DLD1 (cell line): ENCODE results near the gene CACNA1G.

Experiments used
- in situ Hi-C: cut with HindIII; loops from 2 replicates; pipeline ENCODE4 v1.10.0; 2017; ENCODE audit warnings: low sequenced_read_pairs

CACNA1G gene

GRCh38 chr17:50565402-50566350 lies 5.2 kb downstream of the CACNA1G start:
- in situ Hi-C loops, result no loop called here

- in situ Hi-C loops, result no loop called here
These were observed 6.4 kb downstream of the CACNA1G start for GRCh38 chr17:50566886-50567285.

DNA sequence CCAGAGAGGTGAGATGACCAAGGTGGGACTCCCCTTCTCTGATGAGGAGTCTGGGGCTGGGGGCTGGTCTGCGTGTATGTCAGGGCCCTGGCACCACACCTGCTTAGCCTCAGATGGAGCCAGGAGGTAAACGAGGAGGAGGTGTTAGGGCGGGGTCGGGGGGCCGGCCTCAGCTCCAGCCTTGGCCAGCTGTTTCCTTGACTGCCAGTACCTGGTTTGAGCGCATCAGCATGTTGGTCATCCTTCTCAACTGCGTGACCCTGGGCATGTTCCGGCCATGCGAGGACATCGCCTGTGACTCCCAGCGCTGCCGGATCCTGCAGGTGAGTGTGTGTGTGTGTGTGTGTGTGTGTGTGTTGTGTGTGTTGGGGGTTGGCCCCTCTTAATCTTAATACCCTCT lies 8.1 kb downstream of the CACNA1G start:
- in situ Hi-C loops, result no loop called here

DNA sequence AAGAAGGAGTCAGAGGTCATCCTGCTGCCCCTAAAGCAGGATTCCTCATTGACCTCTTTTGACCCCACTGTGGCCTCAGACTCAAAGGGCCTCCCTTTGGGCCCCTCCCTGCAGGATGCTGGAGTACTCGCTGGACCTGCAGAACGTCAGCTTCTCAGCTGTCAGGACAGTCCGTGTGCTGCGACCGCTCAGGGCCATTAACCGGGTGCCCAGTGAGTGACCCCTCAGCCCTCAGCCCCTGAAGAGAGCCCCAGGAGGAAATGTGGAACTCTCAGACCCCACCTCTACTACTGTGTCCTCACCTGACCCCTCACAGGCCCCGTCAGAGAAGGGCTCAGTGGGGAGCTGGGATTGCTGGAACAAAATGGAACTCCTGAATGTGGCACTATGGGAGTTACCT lies 9.1 kb downstream of the CACNA1G start:
- in situ Hi-C loops, result no loop called here

DNA sequence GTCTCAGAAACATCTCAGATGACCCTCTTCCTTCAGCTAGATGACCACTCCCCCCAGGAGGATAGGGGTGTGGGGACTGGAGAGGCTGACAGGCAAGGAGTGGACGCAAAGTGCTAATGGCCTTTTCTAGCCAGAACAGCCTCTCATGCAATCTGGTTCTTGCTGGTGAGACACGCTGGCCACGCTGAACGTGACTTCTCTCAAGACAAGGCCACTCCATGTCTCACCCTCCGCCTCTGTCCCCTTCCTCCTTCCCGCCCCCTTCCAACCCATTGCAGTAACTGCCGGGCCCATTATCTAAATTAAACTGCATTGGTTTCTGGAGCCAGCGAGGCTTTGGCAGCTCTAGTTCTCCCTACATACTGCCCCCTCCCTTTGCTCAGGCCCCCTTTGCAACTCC lies 9.5 kb downstream of the CACNA1G start:
- in situ Hi-C loops, result no loop called here

DNA sequence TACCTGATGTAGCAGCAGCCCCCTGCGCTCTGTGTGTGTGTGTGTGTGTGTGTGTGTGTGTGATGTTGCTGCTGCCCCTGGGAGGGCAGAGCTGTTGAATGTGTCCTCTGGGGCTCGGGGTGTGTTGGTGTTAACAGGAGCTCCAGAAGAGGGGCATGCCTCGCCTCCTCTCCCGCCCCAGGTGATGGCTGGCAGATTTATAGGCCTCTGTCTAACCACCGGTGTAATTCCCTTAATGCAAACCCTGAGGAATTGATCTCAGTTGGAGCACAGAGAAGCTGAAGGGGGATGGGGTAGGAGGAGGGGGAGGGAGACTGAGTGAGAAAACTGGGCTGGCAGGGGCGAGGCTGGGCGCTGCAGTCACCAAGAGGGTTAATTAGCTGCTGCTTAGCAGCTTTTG lies 10.0 kb downstream of the CACNA1G start:
- in situ Hi-C loops, result no loop called here

DNA sequence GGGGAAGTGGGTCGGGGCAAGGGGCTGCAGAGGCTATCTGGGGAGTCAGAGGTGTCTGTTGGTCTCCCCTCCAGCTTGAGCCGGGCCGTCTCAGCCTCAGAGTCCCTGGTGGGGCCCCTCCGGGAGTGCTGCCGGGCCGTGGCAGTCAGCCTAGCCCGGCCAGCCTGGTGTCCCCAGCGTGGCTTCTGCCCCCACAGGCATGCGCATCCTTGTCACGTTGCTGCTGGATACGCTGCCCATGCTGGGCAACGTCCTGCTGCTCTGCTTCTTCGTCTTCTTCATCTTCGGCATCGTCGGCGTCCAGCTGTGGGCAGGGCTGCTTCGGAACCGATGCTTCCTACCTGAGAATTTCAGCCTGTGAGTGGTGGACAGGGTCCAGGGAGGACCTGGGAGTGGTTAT lies 11.2 kb downstream of the CACNA1G start:
- in situ Hi-C loops, result no loop called here

GRCh38 chr17:50572541-50572940 lies 12.0 kb downstream of the CACNA1G start:
- in situ Hi-C loops, result no loop called here

- in situ Hi-C loops, result no loop called here
These were observed 13.5 kb downstream of the CACNA1G start for GRCh38 chr17:50573866-50574611.

DNA sequence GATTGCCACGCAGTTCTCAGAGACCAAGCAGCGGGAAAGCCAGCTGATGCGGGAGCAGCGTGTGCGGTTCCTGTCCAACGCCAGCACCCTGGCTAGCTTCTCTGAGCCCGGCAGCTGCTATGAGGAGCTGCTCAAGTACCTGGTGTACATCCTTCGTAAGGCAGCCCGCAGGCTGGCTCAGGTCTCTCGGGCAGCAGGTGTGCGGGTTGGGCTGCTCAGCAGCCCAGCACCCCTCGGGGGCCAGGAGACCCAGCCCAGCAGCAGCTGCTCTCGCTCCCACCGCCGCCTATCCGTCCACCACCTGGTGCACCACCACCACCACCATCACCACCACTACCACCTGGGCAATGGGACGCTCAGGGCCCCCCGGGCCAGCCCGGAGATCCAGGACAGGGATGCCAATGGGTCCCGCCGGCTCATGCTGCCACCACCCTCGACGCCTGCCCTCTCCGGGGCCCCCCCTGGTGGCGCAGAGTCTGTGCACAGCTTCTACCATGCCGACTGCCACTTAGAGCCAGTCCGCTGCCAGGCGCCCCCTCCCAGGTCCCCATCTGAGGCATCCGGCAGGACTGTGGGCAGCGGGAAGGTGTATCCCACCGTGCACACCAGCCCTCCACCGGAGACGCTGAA lies 15.2 kb downstream of the CACNA1G start:
- in situ Hi-C loops, result no loop called here

DNA sequence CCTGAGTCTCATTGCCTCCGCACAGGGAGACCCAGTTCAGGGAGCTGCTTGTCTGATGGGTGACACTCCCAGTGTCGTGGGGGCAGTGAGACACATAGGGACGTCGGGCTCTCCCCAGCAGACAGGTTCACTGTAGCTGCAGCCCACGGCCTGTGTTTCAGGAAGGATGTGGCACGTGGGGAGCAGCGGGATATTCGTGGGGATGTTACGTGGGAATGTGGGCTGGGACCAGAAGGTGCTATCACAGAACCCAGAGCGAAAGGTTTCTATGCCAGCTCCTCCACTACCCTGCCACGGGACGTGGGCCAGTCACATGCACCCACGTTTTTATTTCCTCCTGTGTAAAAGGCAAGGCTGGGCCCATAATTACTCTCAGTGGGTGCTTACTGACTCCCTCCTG lies 16.3 kb downstream of the CACNA1G start:
- in situ Hi-C loops, result no loop called here

DNA sequence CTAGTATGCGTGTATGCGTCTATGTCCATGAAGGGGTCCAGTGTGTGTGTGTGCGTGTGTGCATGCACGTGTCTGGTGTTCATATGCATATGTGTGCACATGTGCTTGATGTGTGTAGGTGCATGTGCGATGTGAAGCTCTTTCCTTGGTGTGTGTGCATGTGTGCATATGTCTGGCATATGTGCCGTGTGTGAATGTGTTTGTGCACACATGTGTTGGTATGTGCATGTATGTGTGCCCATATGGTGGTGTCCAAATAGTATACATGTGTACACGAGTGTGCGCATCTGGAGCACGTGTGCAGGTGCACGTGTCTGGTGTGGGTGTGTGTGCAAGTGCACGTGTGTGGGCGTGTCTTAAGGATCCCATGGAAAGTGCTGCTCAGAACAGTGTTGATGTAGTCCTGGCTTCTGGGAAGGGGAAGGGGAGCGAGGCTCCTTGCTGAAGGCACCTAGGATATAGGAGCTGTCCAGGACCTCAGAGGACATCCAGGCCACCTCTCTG lies 17.0 kb downstream of the CACNA1G start:
- in situ Hi-C loops, result no loop called here

DNA sequence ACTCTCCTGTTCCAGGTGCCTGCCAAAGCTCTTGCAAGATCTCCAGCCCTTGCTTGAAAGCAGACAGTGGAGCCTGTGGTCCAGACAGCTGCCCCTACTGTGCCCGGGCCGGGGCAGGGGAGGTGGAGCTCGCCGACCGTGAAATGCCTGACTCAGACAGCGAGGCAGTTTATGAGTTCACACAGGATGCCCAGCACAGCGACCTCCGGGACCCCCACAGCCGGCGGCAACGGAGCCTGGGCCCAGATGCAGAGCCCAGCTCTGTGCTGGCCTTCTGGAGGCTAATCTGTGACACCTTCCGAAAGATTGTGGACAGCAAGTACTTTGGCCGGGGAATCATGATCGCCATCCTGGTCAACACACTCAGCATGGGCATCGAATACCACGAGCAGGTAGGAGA lies 17.7 kb downstream of the CACNA1G start:
- in situ Hi-C loops, result no loop called here

DNA sequence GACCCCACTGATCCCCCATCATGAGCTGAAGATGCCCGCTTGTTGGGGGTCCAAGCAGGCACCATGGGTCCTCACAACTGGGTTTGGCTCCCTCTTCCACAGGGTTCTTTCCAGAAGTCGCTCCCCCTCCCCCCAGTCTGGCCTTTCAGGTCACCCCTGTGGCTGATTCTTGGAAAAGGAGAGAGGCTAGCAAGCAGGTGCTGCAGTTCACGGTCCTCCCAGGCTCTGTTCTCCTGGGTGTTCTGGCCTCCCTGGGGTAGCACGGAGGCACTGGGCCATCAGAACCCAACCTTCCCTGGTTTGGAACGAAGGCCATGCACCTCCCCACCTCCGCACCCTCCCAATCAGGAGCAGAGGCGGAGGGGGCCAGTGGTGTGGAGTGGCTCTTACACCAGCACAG lies 18.9 kb downstream of the CACNA1G start:
- in situ Hi-C loops, result no loop called here

DNA sequence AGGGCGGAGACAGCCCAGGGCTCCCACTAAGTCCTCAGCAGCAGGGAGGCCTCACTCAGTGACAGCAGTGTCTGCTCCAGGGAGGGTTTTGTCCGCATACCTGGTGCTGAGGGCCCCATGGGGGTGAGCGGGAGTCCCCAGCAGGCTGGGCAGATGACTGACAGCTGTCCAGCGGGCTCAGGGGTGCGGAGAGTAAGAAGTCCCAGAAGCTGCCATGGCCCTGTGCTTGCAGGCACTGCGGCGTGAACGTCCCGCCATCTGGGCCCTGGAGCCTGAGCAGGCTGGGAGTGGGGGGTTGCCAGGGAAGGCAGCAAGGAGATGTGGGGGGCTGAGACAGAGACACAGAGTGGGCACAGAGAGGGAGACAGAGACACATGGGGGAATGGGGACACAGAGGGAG lies 20.1 kb downstream of the CACNA1G start:
- in situ Hi-C loops, result no loop called here

DNA sequence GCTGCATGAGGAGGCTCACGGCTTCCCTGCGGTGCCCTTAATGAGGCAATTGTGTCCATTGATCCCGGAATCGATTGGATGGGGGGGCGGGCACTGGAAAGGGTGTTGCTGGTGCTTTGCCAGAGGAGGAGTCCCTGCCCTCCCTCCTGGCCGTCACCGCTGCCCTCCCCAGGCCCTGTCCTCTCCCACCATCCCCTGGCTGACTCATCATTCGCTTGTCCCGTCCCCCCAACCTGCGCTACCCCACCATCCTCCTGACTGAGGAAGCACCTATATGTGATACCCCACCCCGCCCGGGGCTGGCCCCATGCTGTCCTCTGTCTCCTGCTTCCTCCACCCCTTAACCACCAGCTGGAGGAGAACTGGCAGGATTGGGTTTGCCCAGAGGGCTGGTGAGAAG lies 20.8 kb downstream of the CACNA1G start:
- in situ Hi-C loops, result no loop called here

DNA sequence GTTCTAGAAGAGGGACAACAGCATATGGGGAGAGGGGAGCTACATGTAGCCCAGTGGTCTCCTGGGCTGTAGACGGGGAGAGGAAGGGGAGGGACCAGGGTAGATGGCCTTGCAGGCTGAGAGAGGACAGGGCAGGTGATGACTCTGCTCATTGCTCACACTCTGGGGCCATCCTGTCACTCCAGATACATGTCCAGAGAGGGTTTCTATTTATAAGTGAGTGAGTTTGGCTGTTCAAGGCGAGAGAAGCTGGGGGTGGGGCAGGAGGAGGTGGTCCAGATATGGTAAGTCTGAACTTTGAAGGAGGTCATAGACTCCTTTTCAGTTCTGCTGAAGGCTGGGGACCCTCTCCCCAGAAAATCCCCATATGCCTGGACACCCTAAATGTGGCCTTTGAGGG lies 22.2 kb downstream of the CACNA1G start:
- in situ Hi-C loops, result no loop called here

DNA sequence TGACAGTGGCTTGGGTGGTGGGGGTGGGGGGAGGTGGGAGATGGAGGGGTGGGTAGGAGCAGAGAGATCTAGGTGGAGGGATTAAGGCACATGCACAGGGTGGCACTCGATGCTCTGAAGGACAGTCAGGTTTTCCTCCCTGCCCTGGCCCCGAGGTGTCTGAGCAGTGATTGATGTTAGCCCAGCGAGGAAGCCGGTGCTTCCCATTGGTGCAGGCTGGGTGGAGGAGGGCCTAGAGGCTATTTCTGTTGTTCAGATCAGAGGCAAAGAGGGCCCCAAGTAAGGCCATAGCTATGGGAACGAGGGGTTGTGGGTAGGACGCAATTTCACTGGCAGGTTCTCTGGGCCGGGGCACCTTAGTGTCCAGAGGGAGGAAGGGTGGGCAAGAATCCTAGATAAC lies 23.1 kb downstream of the CACNA1G start:
- in situ Hi-C loops, result no loop called here

- in situ Hi-C loops, result no loop called here
These were observed 23.6 kb downstream of the CACNA1G start for GRCh38 chr17:50584116-50584515.

DNA sequence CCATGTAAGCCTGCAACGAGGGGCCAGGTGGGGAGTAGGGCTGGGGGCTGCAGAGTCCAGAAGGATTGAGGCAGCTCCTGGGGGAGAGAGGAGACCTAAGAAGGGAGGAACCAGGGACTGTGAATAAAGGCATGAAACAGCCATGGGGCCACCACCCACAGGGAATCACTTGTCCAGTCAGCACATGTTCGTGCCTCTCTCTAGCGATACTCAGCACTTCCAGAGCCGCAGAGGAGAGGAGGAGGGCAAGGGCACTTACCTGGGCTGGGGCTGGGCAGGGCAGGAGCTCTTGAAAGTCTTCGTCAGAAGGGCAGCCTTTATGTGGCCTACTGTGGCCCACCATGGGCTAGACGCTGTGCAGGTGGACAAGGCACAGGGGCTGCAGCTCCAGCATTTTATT lies 24.2 kb downstream of the CACNA1G start:
- in situ Hi-C loops, result no loop called here

DNA sequence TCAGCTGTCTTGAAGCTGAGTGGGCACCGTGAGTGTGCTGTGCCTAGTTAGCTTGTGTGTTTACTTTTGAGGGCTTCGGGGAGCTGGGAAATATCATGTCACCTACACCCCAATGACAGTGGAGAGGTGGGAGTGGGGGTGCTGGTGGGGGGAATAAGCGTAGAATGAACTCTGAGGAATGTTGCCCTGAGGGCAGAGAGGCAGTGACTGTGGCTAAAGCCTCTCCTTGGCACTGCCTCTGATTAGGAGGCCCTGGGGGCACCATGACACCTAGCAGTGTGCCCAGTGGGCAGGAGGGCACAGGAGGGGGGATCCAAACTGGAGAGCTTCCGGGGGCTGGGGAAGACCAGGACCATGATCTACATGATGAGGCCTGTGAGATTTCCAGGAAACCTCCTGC lies 24.8 kb downstream of the CACNA1G start:
- in situ Hi-C loops, result no loop called here

- in situ Hi-C loops, result no loop called here
These were observed 25.4 kb downstream of the CACNA1G start for GRCh38 chr17:50585891-50586290.
